Measurements from ENCODE around the gene RND1.
"Not testable (repeated sequence)": the region's sequence is repeated elsewhere in the genome, so short reads cannot be mapped to it uniquely, and the experiment has no call there.

RND1 gene

GRCh38 chr12:48851883-48852733, 13.6 kb downstream of the RND1 start, which contains the start of gene DDX23:
TSS of gene DDX23 (minus strand) at chr12:48852163. CDS start at chr12:48845782, 6,381 bp downstream.
- TF ChIP-seq CTCF (IDR thresholded peaks at IDR 0.05; ENCODE audit: low read depth, low read length, missing control alignments): no peak
- peak; percentile 91 for DNase-seq (ENCODE audit: extremely low read depth, low read depth)
- peak within 1 kb of the TSS; percentile 97 for H3K4me3 ChIP-seq (replicated peaks; ENCODE audit: low read depth, low read length)

- not testable (repeated sequence) for DNase-seq (ENCODE audit: extremely low read depth, low read depth); H3K4me3 ChIP-seq (replicated peaks; ENCODE audit: low read depth, low read length)
Observed at GRCh38 chr12:48842021-48842420, 23.6 kb downstream of the RND1 start.

- no peak for DNase-seq (ENCODE audit: extremely low read depth, low read depth)
- no peak overlapping the region for H3K4me3 ChIP-seq (replicated peaks; ENCODE audit: low read depth, low read length)
- no peak for TF ChIP-seq CTCF (IDR thresholded peaks at IDR 0.05; ENCODE audit: low read depth, low read length, missing control alignments)
Observed at GRCh38 chr12:48838048-48838447, 27.6 kb downstream of the RND1 start.

- H3K4me3 ChIP-seq (replicated peaks; ENCODE audit: low read depth, low read length): no peak overlapping the region
- no peak for TF ChIP-seq CTCF (IDR thresholded peaks at IDR 0.05; ENCODE audit: low read depth, low read length, missing control alignments)
- DNase-seq (ENCODE audit: extremely low read depth, low read depth): no peak
Observed at GRCh38 chr12:48832321-48833060, 33.2 kb downstream of the RND1 start.

GRCh38 chr12:48831257-48831656, 34.4 kb downstream of the RND1 start:
- no peak for DNase-seq (ENCODE audit: extremely low read depth, low read depth)
- TF ChIP-seq CTCF (IDR thresholded peaks at IDR 0.05; ENCODE audit: low read depth, low read length, missing control alignments): no peak
- no peak overlapping the region for H3K4me3 ChIP-seq (replicated peaks; ENCODE audit: low read depth, low read length)

- no peak for DNase-seq (ENCODE audit: extremely low read depth, low read depth)
- no peak for TF ChIP-seq CTCF (IDR thresholded peaks at IDR 0.05; ENCODE audit: low read depth, low read length, missing control alignments)
- H3K4me3 ChIP-seq (replicated peaks; ENCODE audit: low read depth, low read length): no peak overlapping the region
Observed at GRCh38 chr12:48828841-48829575, 36.7 kb downstream of the RND1 start.

- no peak for TF ChIP-seq CTCF (IDR thresholded peaks at IDR 0.05; ENCODE audit: low read depth, low read length, missing control alignments)
- no peak overlapping the region for H3K4me3 ChIP-seq (replicated peaks; ENCODE audit: low read depth, low read length)
- DNase-seq (ENCODE audit: extremely low read depth, low read depth): no peak
Observed at GRCh38 chr12:48828293-48828692, 37.4 kb downstream of the RND1 start.
